K562 (cell line): ENCODE data around the gene VSX2. TPM values are rescaled to one million over a fixed set of nuclear protein-coding genes. Genes with fewer than 3 reads are reported as not detected.

Source experiments
- ATAC-seq: fragments of 200-7000 bp; cut with Tn5 transposase; 3 replicates; pipeline ENCODE4 v1.9.1; 2020; ENCODE audit warnings: moderate library complexity
- BruUV-seq: library from RNA; stranded (reverse); fragments of 400-500 nt; replicated peaks from 2 replicates; lab custom pipeline; 2021; lab: Mats Ljungman, UMichigan
- CTCF ChIA-PET: fragments of 300-600 bp; formaldehyde crosslinking; extraction: SDS; loops from one replicate; lab custom pipeline; 2021; ENCODE audit warnings: low intra/inter-chr PET ratio; lab: Yijun Ruan, JAX
- POLR2A ChIA-PET: fragments of 300-600, 350-650 bp; sonication (Branson Sonifier 250); formaldehyde crosslinking; extraction: SDS; loops from one replicate; lab custom pipeline; 2021; ENCODE audit warnings: antibody characterized with exemption, inconsistent platforms; lab: Yijun Ruan, JAX
- DNase-seq, 4 experiments: peaks; one replicate each; pipeline versions ENCODE4 v3.0.0 to v3.0.0-alpha.2; 2011 to 2018; ENCODE audit warnings: low spot score in 3 of 4, mixed read lengths in 3 of 4; ENCODE audit errors: extremely low read depth in 1 of 4
- FAIRE-seq: peaks from 2 replicates; lab custom pipeline; 2011; peaks lifted over from hg19 to GRCh38; lab: Jason Lieb, UNC
- H2AFZ ChIP-seq: 2 replicates; pipeline ENCODE4 v1.6.0; 2011; ENCODE audit warnings: low read depth, low read length, control low read depth, inconsistent platforms
- H3K27ac ChIP-seq: fragments of 200-600 bp; 3 replicates; pipeline ENCODE4 v1.8.0; 2011; ENCODE audit warnings: low read depth, mild to moderate bottlenecking, control low read depth, inconsistent platforms, low read length, moderate library complexity, mixed read lengths; ENCODE audit errors: extremely low read depth
- H3K27me3 ChIP-seq, 2 experiments: fragments of 300-600 bp in 1 of 2; 2 replicates in 1 of 2; 3 replicates in 1 of 2; pipeline versions ENCODE4 v1.6.0 to v1.8.0; 2011; ENCODE audit warnings: inconsistent platforms in 2 of 2, low read length in 2 of 2, mild to moderate bottlenecking in 1 of 2, mixed read lengths in 1 of 2, moderate library complexity in 1 of 2; ENCODE audit not compliant: control insufficient read depth in 2 of 2, insufficient read depth in 2 of 2
- H3K36me3 ChIP-seq: fragments of 300-600 bp; 3 replicates; pipeline ENCODE4 v1.8.0; 2011; ENCODE audit warnings: mild to moderate bottlenecking, low read length, inconsistent platforms; ENCODE audit not compliant: control insufficient read depth, insufficient read depth
- H3K4me1 ChIP-seq, 2 experiments: fragments of 200-600 bp in 1 of 2; replicated peaks in 1 of 2; 2 replicates in 1 of 2; 3 replicates in 1 of 2; pipeline versions ENCODE4 v1.5.1 to v1.8.0; 2011; ENCODE audit warnings: inconsistent platforms in 2 of 2, low read length in 2 of 2, mild to moderate bottlenecking in 1 of 2, mixed read lengths in 1 of 2, moderate library complexity in 1 of 2; ENCODE audit not compliant: control insufficient read depth in 2 of 2, insufficient read depth in 2 of 2
- H3K4me2 ChIP-seq: 2 replicates; pipeline ENCODE4 v1.6.1; 2011; ENCODE audit warnings: low read length, control low read depth, inconsistent platforms, mixed read lengths; ENCODE audit not compliant: insufficient read depth
- H3K4me3 ChIP-seq: fragments of 200-600 bp; sonication (generic), shearing (Covaris generic); 2 replicates; pipeline ENCODE4 v1.5.1; 2016; ENCODE audit warnings: control low read depth, inconsistent platforms
- H3K79me2 ChIP-seq: fragments of 200-600 bp; 3 replicates; pipeline ENCODE4 v1.8.0; 2011; ENCODE audit warnings: low read length, inconsistent platforms; ENCODE audit not compliant: control insufficient read depth, insufficient read depth
- H3K9ac ChIP-seq, 2 experiments: 2 replicates each; pipeline versions ENCODE4 v1.6.0 to v1.6.1; 2011; ENCODE audit warnings: low read depth in 2 of 2, low read length in 2 of 2, control low read depth in 1 of 2, inconsistent platforms in 1 of 2, mild to moderate bottlenecking in 1 of 2, mixed read lengths in 1 of 2; ENCODE audit not compliant: insufficient read depth in 1 of 2
- H3K9me1 ChIP-seq: one replicate; pipeline ENCODE4 v1.6.0; 2011; ENCODE audit warnings: inconsistent platforms, mild to moderate bottlenecking, low read length, moderate library complexity; ENCODE audit not compliant: control insufficient read depth, insufficient read depth
- H3K9me3 ChIP-seq: replicated peaks from 2 replicates; pipeline ENCODE4 v1.5.1; 2011; ENCODE audit warnings: low read depth, low read length, inconsistent platforms; ENCODE audit not compliant: control insufficient read depth, insufficient read depth
- H4K20me1 ChIP-seq: replicated peaks from 2 replicates; pipeline ENCODE4 v1.6.1; 2011; ENCODE audit warnings: low read length, inconsistent platforms, mixed read lengths; ENCODE audit not compliant: control insufficient read depth, insufficient read depth
- BRCA1 ChIP-seq, 2 experiments: fragments of 450-650 bp in 1 of 2; sonication (generic) in 1 of 2; formaldehyde crosslinking in 1 of 2; IDR thresholded peaks; 2 replicates each; pipeline versions ENCODE4 v1.5.0 to v1.6.1; 2017 to 2020; ENCODE audit warnings: mild to moderate bottlenecking in 1 of 2, missing genetic modification reagents in 1 of 2
- CBX1 ChIP-seq: sonication (generic); IDR thresholded peaks from 2 replicates; pipeline ENCODE4 v1.6.1; 2016; ENCODE audit warnings: antibody characterized with exemption, low read depth, mild to moderate bottlenecking
- GABPB2 ChIP-seq: fragments of 250-450 bp; sonication (Bioruptor Pico); conservative IDR thresholded peaks from 2 replicates; pipeline ENCODE4 v1.5.1; 2021; ENCODE audit warnings: mild to moderate bottlenecking
- GTF2E2 ChIP-seq: fragments of 200-800 bp; sonication (Bioruptor generic); IDR thresholded peaks from 2 replicates; pipeline ENCODE4 v1.6.1; 2016; ENCODE audit warnings: missing genetic modification characterization, missing compliant biosample characterization
- JUNB ChIP-seq: fragments of 450-650 bp; formaldehyde crosslinking; conservative IDR thresholded peaks from 2 replicates; pipeline ENCODE4 v1.4.0; 2020; ENCODE audit warnings: mild to moderate bottlenecking
- PHTF2 ChIP-seq: fragments of 250-450 bp; sonication (Bioruptor Pico); IDR thresholded peaks from 2 replicates; pipeline ENCODE4 v1.5.0; 2021; ENCODE audit warnings: mild to moderate bottlenecking
- RCOR1 ChIP-seq, 2 experiments: IDR thresholded peaks; 2 replicates each; pipeline ENCODE4 v1.6.1; 2012; ENCODE audit warnings: low read depth in 2 of 2, low read length in 2 of 2, borderline replicate concordance in 1 of 2, improper control_type of control experiment in 1 of 2
- SLC30A9 ChIP-seq: fragments of 250-450 bp; sonication (Bioruptor Pico); IDR thresholded peaks from 2 replicates; pipeline ENCODE4 v1.8.0; 2022; ENCODE audit warnings: mild to moderate bottlenecking, moderate library complexity
- SNIP1 ChIP-seq: fragments of 450-650 bp; IDR thresholded peaks from 2 replicates; pipeline ENCODE4 v1.7.1; 2017; ENCODE audit warnings: low read depth, mild to moderate bottlenecking
- U2AF1 ChIP-seq: fragments of 200-400 bp; formaldehyde crosslinking; optimal IDR thresholded peaks from 2 replicates; pipeline ENCODE3; 2017; ENCODE audit warnings: mild to moderate bottlenecking, low read depth, low read length, moderate library complexity
- ZC3H8 ChIP-seq: fragments of 450-650 bp; IDR thresholded peaks from 2 replicates; pipeline ENCODE4 v1.6.1; 2017
- ZNF561 ChIP-seq: fragments of 450-650 bp; formaldehyde crosslinking; conservative IDR thresholded peaks from 2 replicates; pipeline ENCODE4 v1.4.0; 2020; ENCODE audit warnings: mild to moderate bottlenecking, moderate library complexity
- ZNF766 ChIP-seq: fragments of 200-800 bp; sonication (Bioruptor generic); conservative IDR thresholded peaks from 2 replicates; pipeline ENCODE4 v1.6.1; 2016; ENCODE audit warnings: missing genetic modification characterization, missing compliant biosample characterization
- WGBS: fragments of 100-300 bp; shearing (Covaris generic); methylation state at CpG from one replicate; pipeline ENCODE4 v1.1.6; 2016; ENCODE audit warnings: low coverage, mixed read lengths; ENCODE audit not compliant: insufficient coverage; ENCODE audit errors: missing lambda C conversion rate; 5-methylcytosine and 5-hydroxymethylcytosine counted together
- in situ Hi-C: fragments of 300-500 bp; cut with MboI; formaldehyde crosslinking; loops from 4 replicates; pipeline ENCODE4 v1.15.0; 2018; ENCODE audit warnings: inconsistent platforms, mixed read lengths
- intact Hi-C: fragments of 100-400 bp; cut with micrococcal nuclease; formaldehyde crosslinking; loops from 2 replicates; pipeline ENCODE4 v1.14.2; 2022
- polyA plus RNA-seq, 8 experiments: library from polyadenylated mRNA; depleted of rRNA in 4 of 8; stranded (reverse) in 5 of 8; unstranded in 3 of 8; fragments of >200 nt; fragmentation: Nextera tagmentation in 2 of 8; fragmentation: Illumina TruSeq in 1 of 8; extraction: Ambion mirVana in 2 of 8; extraction: Trizol in 1 of 8; gene quantifications; 2 replicates each; pipeline versions ENCODE4 v1.2.1 to v1.2.3, GENCODE V29; 2011 to 2014; ENCODE audit warnings: inconsistent platforms in 1 of 8, missing spikeins in 1 of 8
- total RNA-seq, 7 experiments: library from RNA; depleted of rRNA in 6 of 7; stranded (reverse); fragments of >200 nt in 6 of 7; fragmentation: Illumina TruSeq in 2 of 7; extraction: Trizol in 2 of 7; gene quantifications; 2 replicates each; pipeline versions ENCODE4 v1.2.1 to v1.2.3, GENCODE V29; 2011 to 2021; ENCODE audit warnings: low replicate concordance in 1 of 7
- TF ChIP-seq, protein P1 (sequence below): sonication (generic); formaldehyde crosslinking; IDR thresholded peaks from 2 replicates; pipeline ENCODE4 v1.8.0; 2022; ENCODE audit warnings: missing genetic modification reagents, mild to moderate bottlenecking, borderline replicate concordance
- TF ChIP-seq, protein P2 (sequence below): fragments of 450-650 bp; IDR thresholded peaks from 2 replicates; pipeline ENCODE4 v1.6.1; 2017; ENCODE audit warnings: mild to moderate bottlenecking, moderate library complexity

VSX2 gene
- total and polyA plus RNA-seq, 9 of the 15 experiments (the other 6 are each of a cell fraction or from before 2014, with no cell fraction given): 0.04 TPM; not detected in 8

DNA sequence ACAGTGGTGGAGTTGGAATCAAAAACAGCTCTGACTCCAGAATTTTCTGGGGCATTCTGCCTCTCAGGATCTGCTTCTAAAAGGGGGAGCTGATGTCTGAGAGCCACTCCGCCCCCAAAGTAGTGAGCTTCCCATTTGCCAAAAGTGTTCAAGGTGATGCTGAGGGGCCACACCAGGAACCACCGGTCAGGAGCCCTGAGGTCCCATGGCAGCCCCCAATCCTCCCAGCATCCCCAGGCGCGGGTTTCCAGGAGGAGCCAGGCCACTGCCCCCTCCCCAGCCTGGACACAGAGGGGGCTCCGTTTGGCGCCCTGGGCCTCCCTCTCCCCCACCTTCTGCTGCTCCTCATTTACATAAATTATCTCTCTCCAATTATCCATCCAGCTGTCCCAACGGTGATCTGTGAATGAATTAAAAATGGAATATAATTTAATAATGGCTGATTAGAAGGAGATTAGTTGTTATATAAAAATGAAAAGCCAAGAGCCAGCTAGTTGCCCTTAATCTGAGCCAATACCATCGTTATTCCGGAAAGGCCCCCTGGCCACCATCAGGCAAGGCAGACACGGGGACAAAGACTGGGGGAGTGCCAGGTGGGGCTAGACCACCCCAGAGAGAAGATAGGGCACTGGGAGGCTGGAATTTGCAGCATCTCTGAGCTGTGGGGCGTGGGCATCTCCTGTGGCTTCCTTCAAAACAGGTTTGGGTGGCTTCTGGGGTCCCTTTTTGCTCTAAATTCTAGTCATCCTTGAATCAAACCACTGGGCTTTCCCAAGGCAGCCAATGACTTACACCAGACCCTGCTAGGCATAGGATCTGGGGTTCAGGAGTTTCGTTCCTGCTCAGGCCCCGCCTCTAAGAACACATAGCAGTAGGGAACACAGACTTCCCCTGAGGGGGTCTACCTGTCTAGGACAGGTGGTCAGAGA lies 19.7 kb upstream of the VSX2 start:
- Histone ChIP-seq H3K9me3 (no peaks in the 10 kb centered on the region), H3K9ac (no peak overlapping the region), H3K27ac (no peak overlapping the region), H3K27me3 (peaks cover 4 to 45% of the 10 kb centered on the region in 2 experiments; a peak in 3 of 5 replicates), H2AFZ (no peak overlapping the region), H3K4me1 (peaks cover 0 to 10% of the 10 kb centered on the region in 2 experiments; a peak in 3 of 5 replicates), H3K79me2 (no peaks in the 10 kb centered on the region), H3K36me3 (no peaks in the 10 kb centered on the region), H3K9me1 (no peaks in the 10 kb centered on the region), H3K4me3 (no peak overlapping the region), H4K20me1 (peaks cover 6% of the 10 kb centered on the region), H3K4me2 (no peak overlapping the region)
- CTCF ChIA-PET: no interaction called here
- WGBS: 1% methylated on average over 11 of the region's 13 CpGs
- in situ Hi-C loops: no loop called here
- no TSS peak for BruUV-seq
- TF ChIP-seq, protein P1, sequence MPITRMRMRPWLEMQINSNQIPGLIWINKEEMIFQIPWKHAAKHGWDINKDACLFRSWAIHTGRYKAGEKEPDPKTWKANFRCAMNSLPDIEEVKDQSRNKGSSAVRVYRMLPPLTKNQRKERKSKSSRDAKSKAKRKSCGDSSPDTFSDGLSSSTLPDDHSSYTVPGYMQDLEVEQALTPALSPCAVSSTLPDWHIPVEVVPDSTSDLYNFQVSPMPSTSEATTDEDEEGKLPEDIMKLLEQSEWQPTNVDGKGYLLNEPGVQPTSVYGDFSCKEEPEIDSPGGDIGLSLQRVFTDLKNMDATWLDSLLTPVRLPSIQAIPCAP: no peak
- no peak for TF ChIP-seq SLC30A9 (CRISPR knock-in tag)
- TF ChIP-seq, protein P2, sequence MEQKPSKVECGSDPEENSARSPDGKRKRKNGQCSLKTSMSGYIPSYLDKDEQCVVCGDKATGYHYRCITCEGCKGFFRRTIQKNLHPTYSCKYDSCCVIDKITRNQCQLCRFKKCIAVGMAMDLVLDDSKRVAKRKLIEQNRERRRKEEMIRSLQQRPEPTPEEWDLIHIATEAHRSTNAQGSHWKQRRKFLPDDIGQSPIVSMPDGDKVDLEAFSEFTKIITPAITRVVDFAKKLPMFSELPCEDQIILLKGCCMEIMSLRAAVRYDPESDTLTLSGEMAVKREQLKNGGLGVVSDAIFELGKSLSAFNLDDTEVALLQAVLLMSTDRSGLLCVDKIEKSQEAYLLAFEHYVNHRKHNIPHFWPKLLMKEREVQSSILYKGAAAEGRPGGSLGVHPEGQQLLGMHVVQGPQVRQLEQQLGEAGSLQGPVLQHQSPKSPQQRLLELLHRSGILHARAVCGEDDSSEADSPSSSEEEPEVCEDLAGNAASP: no peak
- TF ChIP-seq GABPB2 (CRISPR knock-in tag): no peak
- no peak for TF ChIP-seq PHTF2 (CRISPR knock-in tag)
- TF ChIP-seq RCOR1 (IDR thresholded peaks at IDR 0.05; ENCODE audit: borderline replicate concordance in 1 of 2, low read depth in 2 of 2, low read length in 2 of 2): no peak
- no peak for TF ChIP-seq GTF2E2 (tag)
- no peak for TF ChIP-seq BRCA1 (IDR thresholded peaks at IDR 0.05)
- TF ChIP-seq BRCA1 (CRISPR knock-in tag; IDR thresholded peaks at IDR 0.05): no peak
- no peak for TF ChIP-seq ZNF766 (CRISPR knock-in tag)
- TF ChIP-seq U2AF1: no peak
- TF ChIP-seq CBX1: no peak
- TF ChIP-seq ZNF561 (CRISPR knock-in tag): no peak
- TF ChIP-seq ZC3H8: no peak
- no peak for TF ChIP-seq SNIP1
- TF ChIP-seq JUNB: no peak
- no peak for ATAC-seq
- DNase-seq: no peak
- intact Hi-C loops: loop anchor here (10.0 kb wide), 1 partner anchor 105 kb away; no protein-coding TSS in a partner anchor
- FAIRE-seq: no peak
- POLR2A ChIA-PET: interaction anchor here (0.6 to 0.9 kb wide), 3 partner anchors 11 to 72 kb away, joined by 3 read pairs; no protein-coding TSS in a partner anchor
